ENCODE results near the gene MRPS26.

Gene MRPS26

GRCh38 chr20:3045816-3046676, at the start of gene MRPS26:
Gene MRPS26, plus strand, starts transcription at chr20:3046052. Its CDS starts 17 bp downstream, at chr20:3046069.
- H3K4me3 Mint-ChIP-seq: peak within 1 kb of the TSS; percentile 82 to 92 (median 92)
- H3K27me3 Mint-ChIP-seq (ENCODE audit: low read depth): no peaks in the 10 kb centered on the region
- H3K4me1 Mint-ChIP-seq: peaks cover 32% of the 10 kb centered on the region
- H3K9me3 Mint-ChIP-seq: no peaks in the 10 kb centered on the region
- H3K27ac Mint-ChIP-seq: peak within 1 kb of the TSS; percentile 90 to 96 (median 96)
- peaks cover 34% of the 10 kb centered on the region for H3K36me3 Mint-ChIP-seq (ENCODE audit: low read depth)
- TF ChIP-seq CTCF (IDR thresholded peaks at IDR 0.05; ENCODE audit: unreplicated experiment in 3 of 3): no peak

- H3K4me1 Mint-ChIP-seq: no peaks in the 10 kb centered on the region
- H3K9me3 Mint-ChIP-seq: no peaks in the 10 kb centered on the region
- H3K36me3 Mint-ChIP-seq (ENCODE audit: low read depth): peaks cover 27% of the 10 kb centered on the region
- no peak for TF ChIP-seq CTCF (IDR thresholded peaks at IDR 0.05; ENCODE audit: unreplicated experiment in 3 of 3)
- H3K27me3 Mint-ChIP-seq (ENCODE audit: low read depth): peaks cover 3% of the 10 kb centered on the region
- H3K4me3 Mint-ChIP-seq: no peak overlapping the region
- no peak overlapping the region for H3K27ac Mint-ChIP-seq
These were observed 47.1 kb upstream of the MRPS26 start for GRCh38 chr20:2998728-2999127.

- H3K9me3 Mint-ChIP-seq: no peaks in the 10 kb centered on the region
- no peak overlapping the region for H3K4me3 Mint-ChIP-seq
- no peaks in the 10 kb centered on the region for H3K4me1 Mint-ChIP-seq
- no peak overlapping the region for H3K27ac Mint-ChIP-seq
- peaks cover 30% of the 10 kb centered on the region for H3K36me3 Mint-ChIP-seq (ENCODE audit: low read depth)
- peak; percentile 67 to 74 (median 72) for TF ChIP-seq CTCF (IDR thresholded peaks at IDR 0.05; ENCODE audit: unreplicated experiment in 3 of 3)
- H3K27me3 Mint-ChIP-seq (ENCODE audit: low read depth): no peaks in the 10 kb centered on the region
These were observed 44.9 kb upstream of the MRPS26 start for GRCh38 chr20:3000852-3001523.

DNA sequence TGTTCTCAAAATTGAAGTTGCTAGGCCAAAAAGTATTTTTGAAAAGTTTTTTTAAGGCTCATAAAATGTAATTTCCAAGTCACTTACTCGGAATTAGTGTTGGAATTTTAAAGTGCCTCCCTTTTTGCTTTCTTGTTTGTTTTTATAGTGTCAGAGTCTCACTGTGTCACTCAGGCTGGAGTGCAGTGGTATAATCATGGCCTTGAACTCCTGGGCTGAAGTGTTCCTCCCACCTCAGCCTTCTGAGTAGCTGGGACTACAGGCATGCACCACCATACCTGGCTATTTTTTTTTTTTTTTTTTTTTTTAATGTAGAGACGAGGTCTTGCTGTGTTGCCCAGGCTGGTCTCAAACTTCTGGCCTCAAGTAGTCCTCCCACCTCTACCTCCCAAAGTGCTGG, 42.4 kb upstream of the MRPS26 start:
- H3K36me3 Mint-ChIP-seq (ENCODE audit: low read depth): peaks cover 41% of the 10 kb centered on the region
- no peak for TF ChIP-seq CTCF (IDR thresholded peaks at IDR 0.05; ENCODE audit: unreplicated experiment in 3 of 3)
- H3K9me3 Mint-ChIP-seq: no peaks in the 10 kb centered on the region
- H3K4me3 Mint-ChIP-seq: no peak overlapping the region
- H3K4me1 Mint-ChIP-seq: no peaks in the 10 kb centered on the region
- no peak overlapping the region for H3K27ac Mint-ChIP-seq
- H3K27me3 Mint-ChIP-seq (ENCODE audit: low read depth): no peaks in the 10 kb centered on the region

- Mint-ChIP-seq H3K4me1 (no peaks in the 10 kb centered on the region), H3K36me3 (ENCODE audit: low read depth) (peaks cover 56% of the 10 kb centered on the region), H3K27ac (no peak overlapping the region), H3K9me3 (no peaks in the 10 kb centered on the region), H3K4me3 (no peak overlapping the region), H3K27me3 (ENCODE audit: low read depth) (no peaks in the 10 kb centered on the region)
- TF ChIP-seq CTCF (IDR thresholded peaks at IDR 0.05; ENCODE audit: unreplicated experiment in 3 of 3): no peak
These were observed 34.7 kb upstream of the MRPS26 start for GRCh38 chr20:3010985-3011723.

Data from nephron (organoid).